ENCODE results near the gene LEFTY2. TPM values are rescaled to one million over a fixed set of nuclear protein-coding genes. Genes with fewer than 3 reads are reported as not detected.
"Not testable (repeated sequence)": the region's sequence is repeated elsewhere in the genome, so short reads cannot be mapped to it uniquely, and the experiment has no call there.

Gene LEFTY2
- total RNA-seq, 1 donor from 2014 or later, result not detected

DNA sequence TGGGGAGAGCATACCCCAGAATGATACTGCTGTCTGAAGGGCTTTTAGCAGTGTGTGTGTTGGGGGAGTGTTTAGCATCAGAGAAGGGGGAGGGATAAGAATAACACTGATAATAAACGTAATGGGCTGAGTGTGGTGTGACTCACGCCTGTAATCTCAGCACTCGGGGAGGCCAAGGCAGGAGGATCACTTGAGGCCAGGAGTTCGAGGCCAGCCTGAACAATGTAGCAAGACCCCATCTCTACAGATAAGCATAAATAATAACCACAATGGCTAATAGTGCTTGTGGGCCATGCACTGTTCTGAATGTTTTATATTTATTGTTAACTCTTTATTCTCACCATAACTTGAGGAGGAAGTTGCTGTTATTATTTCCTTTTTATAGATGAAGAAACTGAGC is 2.6 kb upstream of the LEFTY2 start:
- H3K9me3 Mint-ChIP-seq, result no peaks in the 10 kb centered on the region
- DNase-seq, result no peak
- H3K36me3 Mint-ChIP-seq (ENCODE audit: low read depth), result no peaks in the 10 kb centered on the region
- peaks cover 13% of the 10 kb centered on the region for H3K27me3 Mint-ChIP-seq
- H3K4me1 Mint-ChIP-seq, result peaks cover 7% of the 10 kb centered on the region
- H3K27ac Mint-ChIP-seq, result no peak overlapping the region
- intact Hi-C loops (cut with micrococcal nuclease), result no loop called here
- H3K4me3 Mint-ChIP-seq, result no peak overlapping the region

DNA sequence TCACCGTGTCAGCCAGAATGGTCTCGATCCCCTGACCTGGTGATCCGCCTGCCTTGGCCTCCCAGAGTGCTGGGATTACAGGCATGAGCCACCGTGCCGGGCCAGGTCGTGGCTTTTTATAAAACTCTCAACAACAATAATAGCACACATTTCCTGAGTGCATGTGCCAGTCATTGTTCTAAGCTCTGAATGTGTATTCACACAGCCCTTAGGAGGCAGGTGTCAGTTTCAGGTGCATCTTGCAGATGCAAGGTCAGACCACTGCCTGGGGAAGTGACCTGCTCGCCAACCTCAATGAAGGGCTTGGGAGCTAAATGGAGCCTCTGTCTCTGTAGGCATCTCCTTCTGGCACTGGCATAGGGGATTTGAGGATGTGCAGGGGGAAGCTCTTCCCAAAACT is 1.6 kb upstream of the LEFTY2 start:
- Mint-ChIP-seq H3K4me3 (no peak overlapping the region), H3K27ac (no peak overlapping the region), H3K27me3 (peaks cover 11% of the 10 kb centered on the region), H3K36me3 (ENCODE audit: low read depth) (no peaks in the 10 kb centered on the region), H3K4me1 (peaks cover 7% of the 10 kb centered on the region), H3K9me3 (no peaks in the 10 kb centered on the region)
- intact Hi-C loops (cut with micrococcal nuclease), result no loop called here
- DNase-seq, result no peak

DNA sequence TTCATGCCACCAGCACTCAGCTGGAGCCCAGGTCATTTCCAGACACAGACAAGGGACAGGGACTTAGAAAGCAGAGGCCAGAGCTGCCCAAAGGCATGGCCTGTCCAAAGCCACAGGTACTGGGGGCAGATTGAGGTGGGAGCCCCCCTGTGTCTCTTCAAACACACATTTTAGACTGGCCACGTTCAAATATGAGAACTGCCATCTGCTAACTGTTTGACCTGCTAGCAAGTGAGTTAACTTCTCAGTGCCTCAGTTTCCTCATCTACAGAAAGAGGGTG is 862 bp upstream of the LEFTY2 start:
- no peak overlapping the region for H3K27ac Mint-ChIP-seq
- intact Hi-C loops (cut with micrococcal nuclease), result no loop called here
- H3K4me3 Mint-ChIP-seq, result no peak overlapping the region
- no peak for DNase-seq
- no peaks in the 10 kb centered on the region for H3K36me3 Mint-ChIP-seq (ENCODE audit: low read depth)
- peaks cover 7% of the 10 kb centered on the region for H3K4me1 Mint-ChIP-seq
- H3K9me3 Mint-ChIP-seq, result no peaks in the 10 kb centered on the region
- H3K27me3 Mint-ChIP-seq, result peaks cover 7% of the 10 kb centered on the region

DNA sequence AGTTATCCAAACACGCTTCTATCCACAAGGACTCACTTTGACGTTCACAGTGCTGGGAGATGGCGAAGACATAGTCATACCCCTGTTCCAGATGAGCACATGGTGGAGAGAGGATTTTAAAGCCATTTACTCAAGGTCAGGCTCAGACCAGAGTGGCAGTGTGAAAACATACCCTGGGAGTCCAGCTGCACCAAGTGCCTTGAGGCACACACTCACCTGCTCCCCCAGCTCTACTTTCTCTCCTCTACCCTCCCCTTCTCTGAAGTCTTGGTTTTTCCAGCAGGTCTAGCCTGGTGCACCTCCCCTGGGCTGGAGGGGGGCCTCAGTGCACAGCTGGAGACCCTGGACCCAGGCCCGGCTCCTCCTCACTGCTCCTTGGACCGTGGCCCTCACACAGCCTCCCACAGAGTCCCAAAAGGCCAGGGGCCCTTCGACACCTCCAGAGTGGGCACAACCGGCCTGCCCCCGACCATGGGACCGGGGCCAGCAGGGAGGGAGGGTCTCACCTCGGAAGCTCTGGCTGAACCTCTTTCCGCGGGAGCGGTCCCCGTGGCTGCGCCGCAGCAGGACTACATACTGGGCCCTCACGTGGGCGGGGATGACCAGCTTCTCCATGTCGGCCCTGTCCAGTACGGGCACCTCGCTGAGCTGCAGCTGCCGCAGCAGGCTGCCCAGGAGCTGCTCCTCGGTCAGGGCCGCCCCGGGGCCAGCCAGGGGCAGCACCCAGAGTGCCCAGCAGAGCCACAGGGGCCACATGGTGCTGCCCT is 452 bp downstream of the LEFTY2 start:
- Mint-ChIP-seq H3K4me3 (no peak overlapping the region), H3K27ac (no peak overlapping the region), H3K9me3 (no peaks in the 10 kb centered on the region), H3K36me3 (ENCODE audit: low read depth) (no peaks in the 10 kb centered on the region), H3K27me3 (peaks cover 2% of the 10 kb centered on the region), H3K4me1 (peaks cover 7% of the 10 kb centered on the region)
- intact Hi-C loops (cut with micrococcal nuclease), result no loop called here
- no peak for DNase-seq

DNA sequence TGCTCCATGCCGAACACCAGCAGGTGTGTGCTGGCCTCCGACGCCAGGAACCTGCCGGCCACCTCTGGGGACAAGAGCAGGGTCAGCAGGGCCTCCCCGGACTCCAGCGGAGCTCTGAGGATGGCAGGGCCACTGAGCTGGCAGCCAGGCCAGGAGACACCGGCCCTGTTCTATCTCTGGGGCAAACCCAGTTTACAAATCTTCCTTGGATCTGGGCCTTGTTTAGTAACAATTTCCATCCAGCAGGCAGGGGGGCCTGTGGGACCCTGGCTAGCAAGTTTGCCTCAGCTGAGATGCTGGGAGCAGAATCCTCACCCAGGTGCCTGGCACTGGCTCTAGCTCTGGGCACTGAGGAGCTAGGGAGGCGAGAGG is 1.1 kb downstream of the LEFTY2 start:
- DNase-seq; H3K27ac Mint-ChIP-seq; H3K4me3 Mint-ChIP-seq; H3K4me1 Mint-ChIP-seq; H3K36me3 Mint-ChIP-seq (ENCODE audit: low read depth); intact Hi-C loops (cut with micrococcal nuclease); H3K9me3 Mint-ChIP-seq; H3K27me3 Mint-ChIP-seq: not testable (repeated sequence)

DNA sequence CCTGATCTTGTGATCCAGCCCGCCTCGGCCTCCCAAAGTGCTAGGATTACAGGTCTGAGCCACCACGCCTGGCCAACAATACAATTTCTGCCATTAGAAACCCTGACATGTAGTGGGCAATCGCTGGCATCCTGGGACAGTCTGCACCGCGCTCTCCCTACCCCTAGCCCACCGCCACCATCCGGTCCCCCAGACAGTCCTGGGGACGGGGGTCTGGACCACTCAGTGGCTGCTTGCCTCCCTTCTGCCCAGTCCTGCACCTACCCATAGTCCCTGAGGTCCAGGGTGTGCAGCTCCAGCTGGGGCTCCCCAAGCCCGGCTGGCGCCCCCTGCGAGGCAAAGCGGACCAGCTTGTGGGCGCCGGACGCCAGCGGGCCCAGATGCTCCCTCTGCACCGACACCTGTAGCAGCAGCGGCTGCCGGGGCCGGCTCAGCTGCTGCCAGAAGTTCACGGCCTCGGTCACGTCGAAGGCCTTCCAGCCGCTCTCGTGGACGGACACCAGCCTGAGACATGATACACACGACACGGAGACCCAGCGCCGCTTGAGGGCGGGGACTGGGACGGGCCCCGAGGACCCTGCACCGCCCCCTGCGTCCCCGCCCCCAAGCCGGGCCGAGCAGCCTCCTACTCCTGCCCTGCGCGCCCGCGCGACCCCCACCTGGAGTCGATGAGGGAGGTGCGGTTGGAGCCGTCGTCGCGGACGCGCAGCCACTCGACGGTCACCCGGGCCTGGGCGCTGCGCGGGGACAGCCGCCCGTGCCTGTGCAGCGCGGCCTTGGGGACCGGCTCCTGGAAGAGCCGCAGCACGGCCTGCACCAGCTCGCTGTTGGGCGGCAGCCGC is 1.7 kb downstream of the LEFTY2 start:
- H3K27me3 Mint-ChIP-seq; intact Hi-C loops (cut with micrococcal nuclease); DNase-seq; H3K27ac Mint-ChIP-seq; H3K9me3 Mint-ChIP-seq; H3K4me1 Mint-ChIP-seq; H3K4me3 Mint-ChIP-seq; H3K36me3 Mint-ChIP-seq (ENCODE audit: low read depth): not testable (repeated sequence)

DNA sequence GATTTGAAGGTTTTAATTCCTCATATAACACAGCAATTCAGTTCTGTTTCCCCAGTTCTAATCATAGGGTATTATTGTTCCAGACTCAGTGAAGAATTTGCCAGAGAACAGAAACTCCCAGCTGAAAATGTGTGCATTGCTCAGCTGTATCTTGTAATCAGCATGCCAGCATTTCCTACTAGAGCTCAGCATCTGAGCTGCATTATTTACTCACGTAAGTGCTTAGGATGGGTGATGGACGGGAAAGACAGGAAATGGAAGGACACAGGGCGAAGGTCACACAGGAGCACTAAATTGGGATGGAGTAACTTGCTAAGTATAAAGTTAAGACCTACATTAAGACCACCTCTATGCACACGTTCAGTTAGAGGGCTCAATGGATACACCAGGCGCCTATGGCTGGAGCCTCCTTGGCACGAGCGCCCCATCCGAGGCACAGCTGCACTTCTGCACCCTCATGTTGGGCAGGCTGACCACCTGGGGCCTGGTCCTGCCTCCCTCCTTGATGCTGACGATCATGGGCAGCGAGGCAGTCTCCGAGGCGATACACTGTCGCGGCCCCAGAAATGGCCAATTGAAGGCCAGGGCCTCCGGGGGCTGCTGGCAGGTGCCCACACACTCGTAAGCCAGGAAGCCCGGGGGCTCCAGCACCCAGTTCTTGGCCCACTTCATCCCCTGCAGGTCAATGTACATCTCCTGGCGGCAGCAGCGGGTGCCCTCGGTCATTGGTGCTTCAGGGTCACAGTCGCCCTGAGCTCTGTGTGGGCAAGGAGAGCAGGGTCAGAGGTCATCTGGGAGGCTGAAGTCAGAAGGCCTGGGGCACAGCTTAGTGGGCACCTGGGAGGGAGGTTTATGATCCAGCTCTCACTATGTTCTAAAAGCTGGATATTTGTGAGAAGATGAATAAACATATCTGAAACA is 3.7 kb downstream of the LEFTY2 start:
- Mint-ChIP-seq H3K4me3 (no peak overlapping the region), H3K27ac (no peak overlapping the region), H3K4me1 (no peaks in the 10 kb centered on the region), H3K9me3 (no peaks in the 10 kb centered on the region), H3K27me3 (no peaks in the 10 kb centered on the region), H3K36me3 (ENCODE audit: low read depth) (no peaks in the 10 kb centered on the region)
- no peak for DNase-seq
- intact Hi-C loops (cut with micrococcal nuclease), result no loop called here

DNA sequence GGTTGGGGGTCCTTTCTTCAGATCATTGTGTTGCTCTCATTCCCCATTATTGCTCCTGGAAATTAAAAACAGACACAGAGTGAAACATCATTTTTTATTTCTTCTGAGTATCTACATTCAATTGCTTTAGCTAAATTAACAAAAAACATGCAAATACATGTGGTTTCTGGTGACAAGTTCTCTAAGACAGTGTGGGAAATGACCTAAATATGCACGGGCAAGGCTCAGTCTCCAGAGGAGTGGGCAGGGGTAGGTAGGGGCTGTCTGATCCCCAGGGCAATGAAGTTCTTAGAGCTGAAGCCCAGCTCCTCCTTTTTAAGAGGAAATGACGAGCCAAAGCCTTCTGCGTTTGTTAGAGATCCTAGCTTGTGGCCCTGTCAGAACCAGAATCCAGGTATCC is 4.5 kb downstream of the LEFTY2 start:
- H3K27me3 Mint-ChIP-seq, result no peaks in the 10 kb centered on the region
- H3K4me1 Mint-ChIP-seq, result no peaks in the 10 kb centered on the region
- H3K36me3 Mint-ChIP-seq (ENCODE audit: low read depth), result no peaks in the 10 kb centered on the region
- no peak overlapping the region for H3K27ac Mint-ChIP-seq
- H3K9me3 Mint-ChIP-seq, result no peaks in the 10 kb centered on the region
- H3K4me3 Mint-ChIP-seq, result no peak overlapping the region
- DNase-seq, result no peak
- intact Hi-C loops (cut with micrococcal nuclease), result no loop called here

DNA sequence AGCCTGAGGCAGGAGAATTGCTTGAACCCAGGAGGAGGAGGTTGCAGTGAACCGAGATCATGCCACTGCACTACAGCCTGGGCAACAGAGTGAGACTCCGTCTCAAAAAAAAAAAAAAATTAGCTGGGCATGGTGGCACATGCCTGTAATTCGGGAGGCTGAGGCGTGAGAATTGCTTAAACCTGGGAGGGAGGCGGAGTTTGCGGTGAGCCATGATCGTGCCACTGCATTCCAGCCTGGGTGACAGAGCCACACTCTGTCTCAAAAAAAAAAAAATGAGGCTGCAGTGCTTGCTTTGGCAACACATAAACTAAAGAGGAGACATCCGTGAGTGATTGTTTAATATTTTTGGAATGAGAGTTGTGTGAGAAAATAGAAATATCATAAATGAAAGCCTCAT is 4.9 kb downstream of the LEFTY2 start:
- H3K9me3 Mint-ChIP-seq; DNase-seq; intact Hi-C loops (cut with micrococcal nuclease); H3K27me3 Mint-ChIP-seq; H3K36me3 Mint-ChIP-seq (ENCODE audit: low read depth); H3K27ac Mint-ChIP-seq; H3K4me1 Mint-ChIP-seq; H3K4me3 Mint-ChIP-seq: not testable (repeated sequence)

DNA sequence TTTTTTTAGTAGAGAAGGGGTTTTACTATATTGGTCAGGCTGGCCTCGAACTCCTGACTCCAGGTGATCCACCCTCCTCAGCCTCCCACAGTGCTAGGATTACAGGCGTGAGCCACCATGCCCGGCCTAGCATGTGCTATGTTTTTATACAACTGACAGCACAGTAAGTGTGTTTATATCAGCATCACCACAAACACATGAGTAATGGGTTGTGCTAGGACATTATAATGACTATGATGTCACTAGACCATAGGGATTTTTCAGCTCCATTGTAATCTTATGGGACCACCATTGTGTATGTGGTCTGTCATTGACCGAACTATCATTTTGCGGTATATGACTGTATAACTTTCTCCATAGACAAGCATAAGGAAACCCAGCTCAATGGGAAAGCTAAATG is 6.3 kb downstream of the LEFTY2 start:
- H3K4me1 Mint-ChIP-seq, result no peaks in the 10 kb centered on the region
- H3K27me3 Mint-ChIP-seq, result no peaks in the 10 kb centered on the region
- no peak overlapping the region for H3K27ac Mint-ChIP-seq
- H3K36me3 Mint-ChIP-seq (ENCODE audit: low read depth), result no peaks in the 10 kb centered on the region
- no peak overlapping the region for H3K4me3 Mint-ChIP-seq
- no peak for DNase-seq
- intact Hi-C loops (cut with micrococcal nuclease), result no loop called here
- no peaks in the 10 kb centered on the region for H3K9me3 Mint-ChIP-seq

DNA sequence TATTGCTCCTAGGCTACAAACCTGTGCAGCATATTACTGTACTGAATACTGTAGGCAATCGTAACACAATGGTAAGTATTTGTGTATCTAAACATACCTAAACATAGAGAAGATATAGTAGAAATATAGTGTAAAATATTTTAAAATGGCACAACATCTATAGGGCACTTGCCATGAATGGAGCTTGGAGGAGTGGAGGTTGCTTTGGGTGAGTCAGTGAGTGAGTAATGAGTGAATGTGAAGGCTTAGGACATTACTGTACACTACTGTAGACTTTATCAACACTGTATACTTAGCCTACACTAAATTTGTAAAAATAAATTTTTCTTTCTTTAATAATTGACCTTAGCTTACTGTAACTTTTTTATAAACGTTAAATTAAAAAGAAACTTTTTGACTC is 7.9 kb downstream of the LEFTY2 start:
- Mint-ChIP-seq H3K4me1 (peaks cover 4% of the 10 kb centered on the region), H3K4me3 (no peak overlapping the region), H3K9me3 (no peaks in the 10 kb centered on the region), H3K27me3 (no peaks in the 10 kb centered on the region), H3K36me3 (ENCODE audit: low read depth) (no peaks in the 10 kb centered on the region), H3K27ac (no peak overlapping the region)
- DNase-seq, result no peak
- intact Hi-C loops (cut with micrococcal nuclease), result no loop called here

DNA sequence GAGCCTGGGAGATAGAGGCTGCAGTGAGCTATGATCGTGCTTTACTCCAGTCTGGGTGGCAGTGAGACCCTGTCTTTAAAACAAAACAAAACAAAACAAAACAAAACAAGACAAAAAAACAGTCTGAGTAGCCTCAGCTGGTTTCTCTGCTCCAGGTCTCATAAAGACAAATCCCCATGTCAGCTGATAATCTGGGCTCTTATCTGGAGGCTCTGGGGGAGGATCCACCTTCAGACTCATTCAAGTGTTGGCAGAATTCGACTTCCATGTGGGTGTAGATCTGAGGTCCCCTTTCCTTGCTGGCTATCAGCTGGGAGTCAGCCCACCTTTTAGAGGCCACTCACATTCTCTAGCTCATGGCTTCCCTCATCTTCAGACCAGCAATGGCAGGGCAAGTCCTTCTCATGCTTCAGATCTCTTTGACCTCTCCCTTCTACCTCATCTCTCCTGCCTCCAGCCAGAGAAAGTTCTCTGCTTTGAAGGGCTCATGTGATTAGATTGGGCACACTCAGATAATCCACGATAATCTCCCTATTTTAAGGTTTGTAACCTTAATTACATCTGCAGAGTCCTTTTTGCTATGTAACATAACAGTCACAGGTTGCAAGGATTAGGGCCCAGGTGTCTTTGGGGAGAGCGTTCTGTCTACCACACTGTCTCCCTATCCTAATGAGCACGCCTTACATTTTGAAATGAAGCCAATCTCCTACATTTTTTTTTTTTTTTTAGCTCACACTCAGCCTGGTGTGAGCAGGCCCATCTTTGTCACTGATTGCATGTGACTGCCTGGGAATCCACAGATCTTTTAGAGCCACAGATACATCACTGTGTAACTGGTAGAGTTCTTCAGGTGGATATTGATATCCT is 9.5 kb downstream of the LEFTY2 start:
- no peak for DNase-seq
- intact Hi-C loops (cut with micrococcal nuclease), result no loop called here
- Mint-ChIP-seq H3K36me3 (ENCODE audit: low read depth) (no peaks in the 10 kb centered on the region), H3K9me3 (no peaks in the 10 kb centered on the region), H3K27ac (no peak overlapping the region), H3K4me3 (no peak overlapping the region), H3K27me3 (no peaks in the 10 kb centered on the region), H3K4me1 (peaks cover 10% of the 10 kb centered on the region)

DNA sequence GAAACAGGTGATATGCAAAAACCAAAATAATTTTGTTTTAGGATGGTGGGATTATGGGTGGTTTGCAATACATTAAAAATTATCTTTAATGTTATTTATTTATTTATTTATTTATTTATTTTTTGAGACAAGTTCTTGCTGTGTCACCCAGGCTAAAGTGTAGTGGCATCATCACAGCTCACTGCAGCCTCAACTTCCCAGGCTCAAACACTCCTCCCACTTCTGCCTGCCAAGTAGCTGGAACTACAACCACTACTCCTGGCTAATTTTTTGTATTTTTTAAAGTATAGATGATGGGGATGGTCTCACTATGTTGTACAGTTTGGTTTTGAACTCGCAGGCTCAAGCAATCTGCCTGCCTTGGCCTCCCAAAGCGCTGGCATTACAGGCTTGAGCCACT is 10.5 kb downstream of the LEFTY2 start:
- Mint-ChIP-seq H3K27me3 (no peaks in the 10 kb centered on the region), H3K4me1 (peaks cover 11% of the 10 kb centered on the region), H3K9me3 (no peaks in the 10 kb centered on the region), H3K27ac (no peak overlapping the region), H3K4me3 (no peak overlapping the region), H3K36me3 (ENCODE audit: low read depth) (no peaks in the 10 kb centered on the region)
- intact Hi-C loops (cut with micrococcal nuclease), result no loop called here
- no peak for DNase-seq

Measured in activated CD4-positive, alpha-beta T cell treated with anti-CD3 and anti-CD28 coated beads, Interleukin-2, amount 10 ng/mL, durations not matched to agents 24 days and 14 days (primary cell).